Adipose tissue (tissue), 3 donors: ENCODE measurements around the gene GPC2. TPM values are rescaled to one million over a fixed set of nuclear protein-coding genes. Genes with fewer than 3 reads are reported as not detected.
A peak's percentile ranks its signal among the peaks of the same experiment; 100 is the strongest.
"Not testable (repeated sequence)": the region's sequence is repeated elsewhere in the genome, so short reads cannot be mapped to it uniquely, and the experiment has no call there.

ENCODE experiments used
- H3K27ac ChIP-seq: one replicate; pipeline ENCODE4 v1.5.1; 2013; ENCODE audit warnings: low read depth, low read length
- WGBS, 3 donors: extraction: QIAGEN DNeasy Blood & Tissue Kit; methylation state at CpG; one replicate each; pipeline ENCODE4 v1.1.7; 2013; 5-methylcytosine and 5-hydroxymethylcytosine counted together
- polyA plus RNA-seq, 3 donors: library from polyadenylated mRNA; stranded (reverse); fragments of 200-250 nt; gene quantifications; one replicate each; pipeline ENCODE4 v1.2.3, GENCODE V29; 2013
- donor health status: healthy with polysubstance abuse.
- donor health status: Bipolar disorder and iron deficiency.
- donor health status: healthy.

The GPC2 gene
- polyA plus RNA-seq, 3 donors: 0.22 to 0.31 (median 0.30) TPM

GRCh38 chr7:100132697-100133151 is 44.5 kb downstream of the GPC2 start:
- 19 to 29% (median 24%) methylated on average over 3 of the region's 3 CpGs for WGBS, 3 donors
- H3K27ac ChIP-seq: no peak overlapping the region

- H3K27ac ChIP-seq: no peak overlapping the region
- WGBS, 3 donors: 59 to 66% (median 65%) methylated on average over 7 of the region's 7 CpGs
These were observed 45.1 kb downstream of the GPC2 start for GRCh38 chr7:100132126-100132525.

- no peak overlapping the region for H3K27ac ChIP-seq
- 6 to 12% (median 12%) methylated on average over 24 of the region's 24 CpGs for WGBS, 3 donors
These were observed 46.4 kb downstream of the GPC2 start for GRCh38 chr7:100130608-100131453.

GRCh38 chr7:100130220-100130607 is 47.0 kb downstream of the GPC2 start:
- H3K27ac ChIP-seq: not testable (repeated sequence)
- WGBS, 3 donors: 94 to 100% (median 95%) methylated on average over 1 of the region's 1 CpG

GRCh38 chr7:100128637-100128963 is 48.6 kb downstream of the GPC2 start:
- WGBS, 3 donors: 38 to 78% (median 55%) methylated on average over 1 of the region's 1 CpG
- no peak overlapping the region for H3K27ac ChIP-seq

- 3 to 5% (median 4%) methylated on average over 33 to 37 of the region's 37 CpGs for WGBS, 3 donors
- H3K27ac ChIP-seq: no peak overlapping the region
These were observed 49.1 kb downstream of the GPC2 start for GRCh38 chr7:100127866-100128636.

- WGBS, 3 donors: 0 to 1% (median 0%) methylated on average over 81 to 85 of the region's 85 CpGs
- H3K27ac ChIP-seq: peak within 1 kb of the TSS; percentile 68
These were observed 50.0 kb downstream of the GPC2 start, which contains the start of gene MBLAC1 for GRCh38 chr7:100126931-100127865. Gene MBLAC1, plus strand, starts transcription at chr7:100126967. Its CDS starts 429 bp downstream, at chr7:100127396.

- H3K27ac ChIP-seq: peak overlapping the region; percentile 68
- 10 to 17% (median 10%) methylated on average over 28 to 29 of the region's 29 CpGs for WGBS, 3 donors
These were observed 50.8 kb downstream of the GPC2 start for GRCh38 chr7:100126239-100126930.

- WGBS, 3 donors: 60 to 85% (median 70%) methylated on average over 4 of the region's 4 CpGs
- H3K27ac ChIP-seq: no peak overlapping the region
These were observed 52.6 kb downstream of the GPC2 start for GRCh38 chr7:100124301-100125230.

- no peak overlapping the region for H3K27ac ChIP-seq
- WGBS, 3 donors: 90 to 93% (median 93%) methylated on average over 1 of the region's 1 CpG
These were observed 54.6 kb downstream of the GPC2 start for GRCh38 chr7:100122568-100122967.

GRCh38 chr7:100122067-100122466 is 55.1 kb downstream of the GPC2 start:
- no peak overlapping the region for H3K27ac ChIP-seq
- 47 to 84% (median 75%) methylated on average over 13 of the region's 13 CpGs for WGBS, 3 donors

- no peak overlapping the region for H3K27ac ChIP-seq
- WGBS, 3 donors: 31 to 45% (median 41%) methylated on average over 1 of the region's 1 CpG
These were observed 56.5 kb downstream of the GPC2 start for GRCh38 chr7:100120733-100121036.

- no peak overlapping the region for H3K27ac ChIP-seq
- WGBS, 3 donors: 21 to 26% (median 23%) methylated on average over 19 of the region's 19 CpGs
These were observed 57.0 kb downstream of the GPC2 start for GRCh38 chr7:100119970-100120732.
